ENCODE results near the gene TMEM144.

GRCh38 chr4:158201876-158202275, 8.4 kb upstream of the TMEM144 start:
- TF ChIP-seq CTCF (IDR thresholded peaks at IDR 0.05): no peak
- no peak for TF ChIP-seq POLR2A (IDR thresholded peaks at IDR 0.05)

Data from upper lobe of left lung (tissue), 4 donors.